Measurements from ENCODE around the gene MAPKBP1. TPM values are rescaled to one million over a fixed set of nuclear protein-coding genes. Genes with fewer than 3 reads are reported as not detected.

Gene MAPKBP1
- total RNA-seq, 1 donor: 36.7 TPM

- no peak for TF ChIP-seq CTCF (IDR thresholded peaks at IDR 0.05; ENCODE audit: insufficient read depth, low read depth, low read length)
- DNase-seq (ENCODE audit: low read depth): no peak
- H3K4me3 ChIP-seq (ENCODE audit: low read depth, low read length): no peak overlapping the region
Observed at GRCh38 chr15:41865490-41866055, 91.3 kb downstream of the MAPKBP1 start.

- no peak for DNase-seq (ENCODE audit: low read depth)
- H3K4me3 ChIP-seq (ENCODE audit: low read depth, low read length): no peak overlapping the region
- TF ChIP-seq CTCF (IDR thresholded peaks at IDR 0.05; ENCODE audit: insufficient read depth, low read depth, low read length): no peak
Observed at GRCh38 chr15:41866263-41866703, 92.0 kb downstream of the MAPKBP1 start.

- DNase-seq (ENCODE audit: low read depth): no peak
- H3K4me3 ChIP-seq (ENCODE audit: low read depth, low read length): no peak overlapping the region
- no peak for TF ChIP-seq CTCF (IDR thresholded peaks at IDR 0.05; ENCODE audit: insufficient read depth, low read depth, low read length)
Observed at GRCh38 chr15:41866872-41867579, 92.7 kb downstream of the MAPKBP1 start.

- no peak overlapping the region for H3K4me3 ChIP-seq (ENCODE audit: low read depth, low read length)
- DNase-seq (ENCODE audit: low read depth): no peak
- no peak for TF ChIP-seq CTCF (IDR thresholded peaks at IDR 0.05; ENCODE audit: insufficient read depth, low read depth, low read length)
Observed at GRCh38 chr15:41868321-41868720, 94.0 kb downstream of the MAPKBP1 start.

- H3K4me3 ChIP-seq (ENCODE audit: low read depth, low read length): no peak overlapping the region
- no peak for TF ChIP-seq CTCF (IDR thresholded peaks at IDR 0.05; ENCODE audit: insufficient read depth, low read depth, low read length)
- DNase-seq (ENCODE audit: low read depth): no peak
Observed at GRCh38 chr15:41869770-41870688, 95.7 kb downstream of the MAPKBP1 start.

GRCh38 chr15:41870689-41871081 is 96.4 kb downstream of the MAPKBP1 start:
- DNase-seq (ENCODE audit: low read depth): peak; percentile 59
- no peak for TF ChIP-seq CTCF (IDR thresholded peaks at IDR 0.05; ENCODE audit: insufficient read depth, low read depth, low read length)
- no peak overlapping the region for H3K4me3 ChIP-seq (ENCODE audit: low read depth, low read length)
